Fibroblast of lung (primary cell): Measurements from ENCODE around the gene CCL5. TPM values are rescaled to one million over a fixed set of nuclear protein-coding genes. Genes with fewer than 3 reads are reported as not detected.
A peak's percentile ranks its signal among the peaks of the same experiment; 100 is the strongest.

Source experiments
- DNase-seq, 2 donors: peaks; one replicate each; pipeline versions ENCODE4 v3.0.0 to v3.0.0-alpha.2; 2010; ENCODE audit warnings: low read depth in 2 of 2
- H2AFZ ChIP-seq: 2 replicates; pipeline ENCODE4 v1.5.1; 2012; ENCODE audit warnings: low read length, control low read depth, inconsistent platforms
- H3K27ac ChIP-seq: 2 replicates; pipeline ENCODE4 v1.5.1; 2011; ENCODE audit warnings: low read length, control low read depth; ENCODE audit not compliant: insufficient read depth
- H3K27me3 ChIP-seq: 2 replicates; pipeline ENCODE4 v1.5.1; 2011; ENCODE audit warnings: mild to moderate bottlenecking, low read length; ENCODE audit not compliant: control insufficient read depth, insufficient read depth
- H3K36me3 ChIP-seq: 2 replicates; pipeline ENCODE4 v1.5.1; 2011; ENCODE audit warnings: low read length; ENCODE audit not compliant: control insufficient read depth, insufficient read depth
- H3K4me1 ChIP-seq: 2 replicates; pipeline ENCODE4 v1.5.1; 2011; ENCODE audit warnings: low read length; ENCODE audit not compliant: control insufficient read depth, insufficient read depth; ENCODE audit errors: extremely low read depth
- H3K4me2 ChIP-seq: 2 replicates; pipeline ENCODE4 v1.5.1; 2011; ENCODE audit warnings: low read length, control low read depth; ENCODE audit not compliant: insufficient read depth; ENCODE audit errors: extremely low read depth
- H3K4me3 ChIP-seq, 4 experiments: fragments of 200-600 bp in 1 of 4; sonication (generic) in 1 of 4; replicated peaks in 1 of 4; 2 replicates each; pipeline ENCODE4 v1.5.1; 2011 to 2016; ENCODE audit warnings: low read length in 4 of 4, low read depth in 3 of 4, mild to moderate bottlenecking in 3 of 4, control low read depth in 2 of 4, inconsistent platforms in 1 of 4, mixed read lengths in 1 of 4; ENCODE audit not compliant: insufficient read depth in 1 of 4; ENCODE audit errors: control extremely low read depth in 1 of 4
- H3K79me2 ChIP-seq: 2 replicates; pipeline ENCODE4 v1.5.1; 2012; ENCODE audit warnings: mild to moderate bottlenecking, low read length, inconsistent platforms; ENCODE audit not compliant: control insufficient read depth, insufficient read depth
- H3K9ac ChIP-seq: 2 replicates; pipeline ENCODE4 v1.5.1; 2011; ENCODE audit warnings: mild to moderate bottlenecking, low read length, control low read depth; ENCODE audit not compliant: insufficient read depth
- H3K9me3 ChIP-seq: 2 replicates; pipeline ENCODE4 v1.5.1; 2012; ENCODE audit warnings: low read depth, low read length; ENCODE audit not compliant: control insufficient read depth, insufficient read depth
- H4K20me1 ChIP-seq: 2 replicates; pipeline ENCODE4 v1.5.1; 2011; ENCODE audit warnings: low read length; ENCODE audit not compliant: control insufficient read depth, insufficient read depth; ENCODE audit errors: extremely low read depth
- EZH2 ChIP-seq: IDR thresholded peaks from 2 replicates; pipeline ENCODE4 v1.5.1; 2012; ENCODE audit warnings: low read length, control low read depth, mild to moderate bottlenecking; ENCODE audit errors: missing control alignments
- polyA plus RNA-seq, 2 donors: library from polyadenylated mRNA; depleted of rRNA in 1 of 2; stranded (reverse) in 1 of 2; unstranded in 1 of 2; fragments of >200 nt; gene quantifications; 2 replicates each; pipeline ENCODE4 v1.2.1, GENCODE V29; 2011 to 2012; ENCODE audit warnings: missing spikeins in 1 of 2
- total RNA-seq: library from RNA; depleted of rRNA; stranded (reverse); fragments of >200 nt; gene quantifications from 2 replicates; pipeline ENCODE4 v1.2.1, GENCODE V29; 2014
- TF ChIP-seq, protein P1 (sequence below), 2 donors: IDR thresholded peaks in 1 of 2; conservative IDR thresholded peaks in 1 of 2; 1 replicate in 1 of 2; 2 replicates in 1 of 2; pipeline ENCODE4 v1.5.1; 2011 to 2012; ENCODE audit warnings: low read length in 2 of 2, control low read depth in 1 of 2, inconsistent platforms in 1 of 2, low read depth in 1 of 2, mild to moderate bottlenecking in 1 of 2

Gene CCL5
- total and polyA plus RNA-seq, 2 donors (not counting 1 experiment from before 2014, with no cell fraction given), result 0.07 TPM; not detected in 1

DNA sequence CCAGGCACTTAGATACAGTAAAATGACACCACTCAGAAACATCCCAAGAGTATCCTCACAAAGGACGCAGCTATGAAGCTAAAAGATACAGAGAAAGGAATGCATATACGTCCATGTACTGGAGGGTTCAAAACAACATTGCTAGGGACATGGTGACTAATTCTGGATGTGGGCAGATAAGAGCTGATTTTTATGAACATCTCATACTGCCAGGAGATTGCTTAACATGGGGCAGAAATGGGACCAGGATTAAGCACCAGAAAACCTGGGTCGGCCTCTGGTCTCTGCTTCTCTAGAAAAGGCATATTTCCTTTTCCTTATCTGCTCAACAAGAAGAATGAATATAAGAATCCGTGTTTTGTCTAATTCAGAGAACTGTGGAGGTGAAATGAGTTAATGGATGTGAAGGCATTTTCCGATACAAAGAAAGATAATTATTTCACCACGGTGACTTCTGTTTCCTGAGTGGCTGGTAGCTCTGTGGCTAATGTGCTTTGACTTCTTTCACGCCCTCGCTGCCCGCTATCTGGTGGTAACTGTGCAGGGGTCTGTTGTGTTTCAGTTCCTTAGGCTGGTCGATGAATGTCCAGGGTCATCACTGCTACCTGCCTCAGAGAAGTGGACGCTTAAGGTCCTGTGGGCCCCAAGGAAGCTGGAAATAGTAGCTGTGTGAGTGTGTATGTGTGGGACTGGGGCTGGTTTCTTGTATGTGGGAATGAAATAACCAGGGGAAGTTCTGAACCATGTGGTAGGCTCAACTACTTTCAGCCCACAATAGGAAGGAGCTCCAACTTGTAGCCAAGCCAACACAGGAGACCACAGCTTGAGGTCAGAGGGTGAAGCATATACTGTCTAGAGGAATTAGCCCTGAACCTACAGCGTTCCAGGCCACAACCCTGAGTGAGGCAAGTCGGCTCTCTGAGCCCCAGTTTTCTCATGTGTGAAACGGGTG lies 15.8 kb upstream of the CCL5 start:
- Histone ChIP-seq H3K79me2 (no peaks in the 10 kb centered on the region), H3K27ac (no peak overlapping the region), H4K20me1 (no peaks in the 10 kb centered on the region), H3K9me3 (no peaks in the 10 kb centered on the region), H3K4me1 (no peaks in the 10 kb centered on the region), H2AFZ (no peak overlapping the region), H3K9ac (no peak overlapping the region), H3K4me3 (no peak overlapping the region), H3K27me3 (no peaks in the 10 kb centered on the region), H3K4me2 (no peak overlapping the region), H3K36me3 (no peaks in the 10 kb centered on the region)
- TF ChIP-seq, protein P1, sequence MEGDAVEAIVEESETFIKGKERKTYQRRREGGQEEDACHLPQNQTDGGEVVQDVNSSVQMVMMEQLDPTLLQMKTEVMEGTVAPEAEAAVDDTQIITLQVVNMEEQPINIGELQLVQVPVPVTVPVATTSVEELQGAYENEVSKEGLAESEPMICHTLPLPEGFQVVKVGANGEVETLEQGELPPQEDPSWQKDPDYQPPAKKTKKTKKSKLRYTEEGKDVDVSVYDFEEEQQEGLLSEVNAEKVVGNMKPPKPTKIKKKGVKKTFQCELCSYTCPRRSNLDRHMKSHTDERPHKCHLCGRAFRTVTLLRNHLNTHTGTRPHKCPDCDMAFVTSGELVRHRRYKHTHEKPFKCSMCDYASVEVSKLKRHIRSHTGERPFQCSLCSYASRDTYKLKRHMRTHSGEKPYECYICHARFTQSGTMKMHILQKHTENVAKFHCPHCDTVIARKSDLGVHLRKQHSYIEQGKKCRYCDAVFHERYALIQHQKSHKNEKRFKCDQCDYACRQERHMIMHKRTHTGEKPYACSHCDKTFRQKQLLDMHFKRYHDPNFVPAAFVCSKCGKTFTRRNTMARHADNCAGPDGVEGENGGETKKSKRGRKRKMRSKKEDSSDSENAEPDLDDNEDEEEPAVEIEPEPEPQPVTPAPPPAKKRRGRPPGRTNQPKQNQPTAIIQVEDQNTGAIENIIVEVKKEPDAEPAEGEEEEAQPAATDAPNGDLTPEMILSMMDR (conservative IDR thresholded peaks at IDR 0.05 in 1 of 2, IDR thresholded peaks at IDR 0.05 in 1 of 2; ENCODE audit: low read depth in 1 of 2, low read length in 2 of 2), result no peak
- TF ChIP-seq EZH2, result no peak
- peak; percentile 16 to 67 for DNase-seq

DNA sequence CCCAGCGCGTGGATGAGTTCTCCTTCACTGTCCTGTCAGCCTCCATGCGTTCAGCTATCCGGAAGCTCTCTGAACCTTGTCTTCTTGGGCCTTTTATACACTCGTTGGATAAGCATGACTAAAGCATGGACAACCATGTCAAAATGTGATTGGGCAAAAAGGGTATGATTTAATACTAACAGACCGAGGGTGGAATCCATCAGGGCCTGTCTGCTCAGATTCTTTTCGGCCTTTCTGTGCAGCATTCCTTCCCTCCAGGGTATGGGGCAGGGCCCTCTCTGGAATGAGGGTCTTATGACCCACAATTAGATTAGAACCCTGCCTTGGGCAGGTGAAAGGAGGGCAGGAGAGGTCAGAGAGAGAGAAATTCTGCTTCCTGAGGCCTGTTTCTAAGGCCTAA lies 14.0 kb upstream of the CCL5 start:
- DNase-seq, result no peak
- Histone ChIP-seq H3K4me2 (no peak overlapping the region), H4K20me1 (no peaks in the 10 kb centered on the region), H3K36me3 (no peaks in the 10 kb centered on the region), H3K9ac (no peak overlapping the region), H3K27ac (no peak overlapping the region), H3K4me3 (no peak overlapping the region), H3K4me1 (no peaks in the 10 kb centered on the region), H3K79me2 (no peaks in the 10 kb centered on the region), H3K9me3 (no peaks in the 10 kb centered on the region), H3K27me3 (no peaks in the 10 kb centered on the region), H2AFZ (no peak overlapping the region)
- TF ChIP-seq, protein P1 (conservative IDR thresholded peaks at IDR 0.05 in 1 of 2, IDR thresholded peaks at IDR 0.05 in 1 of 2; ENCODE audit: low read depth in 1 of 2, low read length in 2 of 2), result no peak
- TF ChIP-seq EZH2, result no peak

DNA sequence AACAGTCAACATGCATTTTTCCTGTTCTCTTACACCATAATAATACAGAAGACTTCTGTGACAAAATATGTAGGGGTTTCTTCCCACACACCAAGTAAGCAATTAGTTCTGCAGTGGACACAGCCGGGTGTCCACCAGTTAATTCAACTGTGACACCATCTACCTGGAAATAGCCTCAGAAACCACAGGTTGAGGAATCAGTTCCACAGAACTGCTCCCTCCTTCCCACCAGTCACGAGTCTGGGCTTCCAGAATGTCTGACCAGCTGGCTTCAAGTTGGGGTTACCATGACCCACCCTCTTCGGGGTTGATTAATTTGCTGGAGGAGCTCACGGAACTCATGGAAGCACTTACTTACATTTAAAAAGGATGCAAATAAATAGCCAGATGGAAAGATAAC lies 13.6 kb upstream of the CCL5 start:
- Histone ChIP-seq H3K27me3 (no peaks in the 10 kb centered on the region), H2AFZ (no peak overlapping the region), H3K27ac (no peak overlapping the region), H3K9ac (no peak overlapping the region), H3K4me2 (no peak overlapping the region), H4K20me1 (no peaks in the 10 kb centered on the region), H3K36me3 (no peaks in the 10 kb centered on the region), H3K79me2 (no peaks in the 10 kb centered on the region), H3K4me3 (no peak overlapping the region), H3K9me3 (no peaks in the 10 kb centered on the region), H3K4me1 (no peaks in the 10 kb centered on the region)
- DNase-seq, result no peak
- TF ChIP-seq, protein P1 (conservative IDR thresholded peaks at IDR 0.05 in 1 of 2, IDR thresholded peaks at IDR 0.05 in 1 of 2; ENCODE audit: low read depth in 1 of 2, low read length in 2 of 2), result no peak
- no peak for TF ChIP-seq EZH2
